Endometrium (tissue), 2 donors: Measurements from ENCODE around the gene FIP1L1.

ENCODE experiments used
- FAIRE-seq: peaks from 2 replicates; lab custom pipeline; 2012; peaks lifted over from hg19 to GRCh38; lab: Jason Lieb, UNC
- donor health status: control.
- donor health status: control.

FIP1L1 gene

DNA sequence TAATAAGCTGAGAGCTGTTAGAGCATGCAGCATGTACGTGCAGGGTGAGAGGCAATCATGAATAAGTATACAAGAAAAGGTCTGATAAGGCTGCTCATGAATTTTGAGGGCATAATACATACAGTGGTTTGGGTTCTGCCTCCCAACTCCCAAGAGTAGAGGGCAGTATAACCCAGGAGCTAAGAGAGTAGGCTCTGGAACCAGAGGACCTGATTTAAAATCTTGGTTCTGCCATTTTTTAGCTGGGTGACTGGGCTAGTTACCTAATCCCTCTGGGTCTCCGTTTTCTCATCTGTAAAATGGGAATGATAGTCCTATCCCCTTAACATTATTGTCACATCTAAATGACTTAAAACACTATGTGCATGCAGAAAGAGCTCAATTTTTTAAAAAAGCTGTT lies 128.5 kb downstream of the FIP1L1 start:
- no peak for FAIRE-seq

DNA sequence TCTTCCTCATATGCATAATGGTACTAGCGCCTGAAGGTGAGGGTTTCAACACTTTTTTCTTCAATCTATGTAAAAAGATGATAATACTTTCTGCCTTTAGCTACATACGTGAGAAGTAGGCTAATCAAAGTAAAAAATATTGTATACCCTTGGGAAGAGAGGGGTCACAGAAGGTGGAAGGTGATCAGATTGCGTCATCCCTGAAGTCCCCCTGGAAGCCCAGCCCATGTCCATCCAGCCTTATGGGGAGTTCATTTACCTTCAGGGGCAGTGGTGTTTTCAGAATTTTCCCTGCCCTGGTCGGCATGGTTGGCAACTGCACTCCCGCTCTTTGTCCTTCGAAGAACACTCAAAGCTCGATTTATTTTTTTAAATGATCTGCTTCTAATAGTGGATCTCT lies 129.6 kb downstream of the FIP1L1 start:
- no peak for FAIRE-seq

DNA sequence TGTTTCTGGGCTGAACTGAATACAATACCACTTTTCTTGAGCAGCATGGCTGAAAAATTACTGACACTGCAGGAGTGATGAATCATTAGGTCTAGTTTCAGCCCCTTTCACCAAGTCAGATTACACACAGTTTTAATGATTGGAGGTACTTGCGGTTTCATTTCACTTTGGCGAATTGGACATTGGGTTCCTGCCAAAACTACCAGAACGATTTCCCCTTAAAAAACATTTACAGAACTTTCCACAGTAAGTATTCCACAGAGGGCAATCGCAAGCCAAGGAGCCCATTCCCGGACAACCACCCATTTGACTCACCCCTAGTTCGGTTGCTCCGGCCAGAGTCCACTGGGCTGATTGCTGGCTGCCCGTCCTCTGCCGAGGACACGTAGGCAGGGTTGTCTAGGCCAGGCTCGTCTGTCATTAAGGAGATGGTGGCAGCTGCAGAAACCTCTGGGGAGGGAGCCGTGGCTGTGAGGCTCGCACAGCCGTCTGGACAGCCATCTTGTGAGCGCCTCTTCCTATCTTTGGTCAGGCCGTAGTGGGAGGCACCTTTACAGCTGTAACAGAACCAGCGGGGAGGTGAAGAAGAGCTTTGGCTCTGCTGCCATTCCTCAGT lies 130.3 kb downstream of the FIP1L1 start:
- no peak for FAIRE-seq

DNA sequence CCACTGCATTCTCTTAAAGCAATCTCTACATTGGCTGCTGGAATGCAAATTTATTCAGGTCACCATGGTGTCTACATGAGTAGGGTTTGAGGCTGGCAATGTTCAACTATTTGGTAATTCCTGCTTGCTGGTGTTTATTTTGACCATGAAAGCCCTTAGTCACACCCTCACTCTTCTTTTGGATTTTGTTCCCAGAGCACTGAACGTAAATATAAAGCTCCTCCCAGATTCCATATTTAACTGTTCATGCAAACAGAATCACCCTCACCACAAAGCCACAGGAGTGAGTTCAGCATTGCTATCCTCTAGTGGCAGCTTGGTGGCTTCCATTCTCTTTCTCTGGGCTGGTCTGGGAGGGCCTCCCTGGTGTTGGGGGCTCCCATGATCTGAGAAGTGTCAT lies 131.0 kb downstream of the FIP1L1 start:
- no peak for FAIRE-seq

DNA sequence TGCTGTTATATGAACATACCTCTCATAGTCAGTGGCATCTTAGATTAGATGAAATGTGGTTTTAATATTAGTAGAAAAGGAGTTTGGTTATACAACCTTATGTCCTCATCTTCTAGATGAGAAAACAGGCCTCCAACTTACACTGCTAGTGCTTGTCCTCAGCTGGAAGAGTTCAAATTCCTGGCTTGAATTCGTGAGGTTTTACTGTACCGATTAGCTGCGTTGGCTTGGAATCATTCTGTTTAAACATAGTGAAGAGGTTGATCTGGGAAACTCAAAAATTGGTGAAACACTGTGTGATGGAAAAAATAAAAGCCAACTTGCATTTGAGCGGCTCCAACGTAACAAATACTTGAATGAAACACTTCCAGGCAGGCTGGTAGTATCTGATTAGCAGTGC lies 132.9 kb downstream of the FIP1L1 start:
- no peak for FAIRE-seq
